OCI-LY7 (cell line): ENCODE measurements around the gene KRT12. TPM values are rescaled to one million over a fixed set of nuclear protein-coding genes. Genes with fewer than 3 reads are reported as not detected.

Source experiments
- BruUV-seq: library from RNA; stranded (reverse); fragments of 400-500 nt; replicated peaks from 2 replicates; lab custom pipeline; 2021; lab: Mats Ljungman, UMichigan
- CTCF ChIA-PET: fragments of 300-600 bp; sonication (Branson Sonifier 250); formaldehyde crosslinking; loops from one replicate; lab custom pipeline; 2022; ENCODE audit warnings: antibody characterized with exemption; ENCODE audit not compliant: unreplicated experiment; lab: Charles Lee
- POLR2A ChIA-PET: fragments of 300-600 bp; sonication (Branson Sonifier 250); formaldehyde crosslinking; loops from one replicate; lab custom pipeline; 2022; ENCODE audit warnings: antibody characterized with exemption; lab: Charles Lee
- DNase-seq: peaks from one replicate; pipeline ENCODE4 v3.0.0-alpha.2; 2015; ENCODE audit warnings: low spot score
- H2AFZ ChIP-seq: fragments of 200-600 bp; sonication (generic), shearing (Covaris generic); 2 replicates; pipeline ENCODE4 v1.6.1; 2014; ENCODE audit warnings: mild to moderate bottlenecking, antibody characterized with exemption, low read length, moderate library complexity
- H3K27ac ChIP-seq: fragments of 200-600 bp; sonication (generic); 2 replicates; pipeline ENCODE4 v1.5.1; 2014; ENCODE audit warnings: mixed run types, low read depth, mild to moderate bottlenecking, moderate library complexity, low read length, inconsistent platforms; ENCODE audit not compliant: poor library complexity, severe bottlenecking
- H3K36me3 ChIP-seq: fragments of 200-600 bp; sonication (generic); 2 replicates; pipeline ENCODE4 v1.6.1; 2014; ENCODE audit warnings: mild to moderate bottlenecking, antibody characterized with exemption, low read length, moderate library complexity, mixed read lengths; ENCODE audit not compliant: insufficient read depth
- H3K4me1 ChIP-seq: fragments of 200-600 bp; sonication (generic); 2 replicates; pipeline ENCODE4 v1.5.1; 2014; ENCODE audit warnings: mild to moderate bottlenecking, low read length; ENCODE audit not compliant: insufficient read depth, poor library complexity, severe bottlenecking
- H3K4me2 ChIP-seq: fragments of 200-600 bp; sonication (generic); 2 replicates; pipeline ENCODE4 v1.6.1; 2014; ENCODE audit warnings: mild to moderate bottlenecking, low read length
- H3K4me3 ChIP-seq: fragments of 200-600 bp; sonication (generic); 2 replicates; pipeline ENCODE4 v1.5.1; 2014; ENCODE audit warnings: mild to moderate bottlenecking, low read depth, low read length; ENCODE audit not compliant: poor library complexity, severe bottlenecking
- H3K79me2 ChIP-seq: fragments of 200-600 bp; sonication (generic); 2 replicates; pipeline ENCODE4 v1.6.1; 2016; ENCODE audit warnings: low read depth, mild to moderate bottlenecking, low read length, moderate library complexity, mixed read lengths; ENCODE audit not compliant: insufficient read depth
- H3K9me2 ChIP-seq: fragments of 200-600 bp; sonication (generic); 2 replicates; pipeline ENCODE4 v1.6.1; 2016; ENCODE audit warnings: mild to moderate bottlenecking, low read length, mixed read lengths; ENCODE audit not compliant: insufficient read depth
- H3K9me3 ChIP-seq: fragments of 200-600 bp; sonication (generic); 2 replicates; pipeline ENCODE4 v1.6.1; 2014; ENCODE audit warnings: mild to moderate bottlenecking, mixed run types, low read length, mixed read lengths
- H4K20me1 ChIP-seq: fragments of 200-600 bp; sonication (generic); 2 replicates; pipeline ENCODE4 v1.6.1; 2014; ENCODE audit warnings: mild to moderate bottlenecking, antibody characterized with exemption, low read length, moderate library complexity, mixed read lengths; ENCODE audit not compliant: insufficient read depth
- EZH2phosphoT487 ChIP-seq: fragments of 200-600 bp; sonication (generic); IDR thresholded peaks from 2 replicates; pipeline ENCODE4 v1.6.1; 2018; ENCODE audit warnings: low read depth, borderline replicate concordance, mild to moderate bottlenecking, mixed run types, antibody characterized with exemption, low read length, moderate library complexity, mixed read lengths
- intact Hi-C: fragments of 100-400 bp; cut with micrococcal nuclease; formaldehyde crosslinking; loops from one replicate; pipeline ENCODE4 v1.10.0; 2022; ENCODE audit not compliant: unreplicated experiment
- total RNA-seq, 2 experiments: library from RNA; depleted of rRNA in 1 of 2; stranded (reverse); fragments of >200 nt in 1 of 2; shearing (Covaris generic) in 1 of 2; gene quantifications; 2 replicates each; pipeline ENCODE4 v1.2.3, GENCODE V29; 2014 to 2022
- TF ChIP-seq, protein P1 (sequence below): fragments of 200-600 bp; sonication (generic); conservative IDR thresholded peaks from 2 replicates; pipeline ENCODE4 v1.5.1; 2014; ENCODE audit warnings: mild to moderate bottlenecking, antibody characterized with exemption, low read length, moderate library complexity, mixed read lengths

Gene KRT12
- total RNA-seq, 2 experiments from 2014 or later = not detected

DNA sequence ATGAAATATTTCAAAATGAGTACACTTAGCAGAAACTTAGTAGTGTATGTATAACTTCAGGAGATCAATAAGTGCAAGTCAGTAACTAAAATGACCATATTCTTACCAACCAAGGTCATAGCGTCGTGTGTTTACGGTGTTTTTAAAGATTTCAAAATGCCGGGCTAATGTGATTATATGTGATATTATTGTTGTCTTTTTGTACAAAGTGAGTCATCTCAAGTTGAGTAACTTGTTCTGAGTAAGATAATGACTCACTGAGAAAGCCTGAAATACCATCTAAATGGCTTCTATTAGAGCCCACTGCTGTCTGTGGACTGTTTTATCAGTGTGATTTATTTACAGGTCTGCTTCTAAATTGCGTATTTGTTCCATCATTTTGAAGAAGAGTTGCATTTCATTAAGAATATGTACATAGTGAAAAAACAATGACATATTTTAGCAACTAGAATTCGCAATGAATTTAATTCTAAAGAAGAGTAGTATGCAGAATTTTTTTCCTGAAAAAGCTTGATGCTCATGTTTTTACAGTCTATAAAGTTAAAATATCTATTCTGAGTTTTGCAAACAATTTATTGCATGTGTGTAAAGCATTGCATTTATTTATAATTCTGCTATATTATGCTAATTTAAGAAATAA, 12.7 kb downstream of the KRT12 start:
- H2AFZ ChIP-seq = no peak overlapping the region
- H3K27ac ChIP-seq = no peak overlapping the region
- no peaks in the 10 kb centered on the region for H3K4me1 ChIP-seq
- CTCF ChIA-PET = no interaction called here
- no peak overlapping the region for H3K4me2 ChIP-seq
- no peaks in the 10 kb centered on the region for H4K20me1 ChIP-seq
- H3K4me3 ChIP-seq = no peak overlapping the region
- BruUV-seq = no TSS peak
- no peaks in the 10 kb centered on the region for H3K9me2 ChIP-seq
- POLR2A ChIA-PET = no interaction called here
- H3K9me3 ChIP-seq = no peaks in the 10 kb centered on the region
- intact Hi-C loops = no loop called here
- H3K36me3 ChIP-seq = no peaks in the 10 kb centered on the region
- H3K79me2 ChIP-seq = no peaks in the 10 kb centered on the region
- DNase-seq = no peak
- no peak for TF ChIP-seq EZH2phosphoT487
- TF ChIP-seq, protein P1, sequence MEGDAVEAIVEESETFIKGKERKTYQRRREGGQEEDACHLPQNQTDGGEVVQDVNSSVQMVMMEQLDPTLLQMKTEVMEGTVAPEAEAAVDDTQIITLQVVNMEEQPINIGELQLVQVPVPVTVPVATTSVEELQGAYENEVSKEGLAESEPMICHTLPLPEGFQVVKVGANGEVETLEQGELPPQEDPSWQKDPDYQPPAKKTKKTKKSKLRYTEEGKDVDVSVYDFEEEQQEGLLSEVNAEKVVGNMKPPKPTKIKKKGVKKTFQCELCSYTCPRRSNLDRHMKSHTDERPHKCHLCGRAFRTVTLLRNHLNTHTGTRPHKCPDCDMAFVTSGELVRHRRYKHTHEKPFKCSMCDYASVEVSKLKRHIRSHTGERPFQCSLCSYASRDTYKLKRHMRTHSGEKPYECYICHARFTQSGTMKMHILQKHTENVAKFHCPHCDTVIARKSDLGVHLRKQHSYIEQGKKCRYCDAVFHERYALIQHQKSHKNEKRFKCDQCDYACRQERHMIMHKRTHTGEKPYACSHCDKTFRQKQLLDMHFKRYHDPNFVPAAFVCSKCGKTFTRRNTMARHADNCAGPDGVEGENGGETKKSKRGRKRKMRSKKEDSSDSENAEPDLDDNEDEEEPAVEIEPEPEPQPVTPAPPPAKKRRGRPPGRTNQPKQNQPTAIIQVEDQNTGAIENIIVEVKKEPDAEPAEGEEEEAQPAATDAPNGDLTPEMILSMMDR = no peak

DNA sequence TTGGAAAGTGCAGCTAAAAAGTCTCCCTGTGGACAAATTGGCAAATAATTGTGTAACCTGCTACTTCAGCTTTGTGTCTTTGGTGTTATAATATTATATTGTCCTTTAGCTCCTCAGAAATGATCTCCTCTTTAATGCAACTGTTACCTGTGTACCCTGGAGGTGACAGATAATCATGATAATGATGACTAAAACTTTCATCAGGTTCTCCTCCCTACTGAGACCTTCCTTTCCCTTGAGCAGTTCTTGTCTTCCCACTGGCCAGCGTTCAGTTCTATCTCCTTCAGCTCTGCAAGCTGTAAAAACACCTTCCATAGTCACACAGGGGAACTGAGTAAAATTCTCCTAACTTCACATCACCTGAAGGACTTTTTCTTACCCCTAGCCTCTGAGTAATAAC, 14.7 kb downstream of the KRT12 start:
- Histone ChIP-seq H3K79me2 (no peaks in the 10 kb centered on the region), H3K4me2 (no peak overlapping the region), H3K4me1 (no peaks in the 10 kb centered on the region), H3K27ac (no peak overlapping the region), H4K20me1 (no peaks in the 10 kb centered on the region), H3K9me2 (no peaks in the 10 kb centered on the region), H2AFZ (no peak overlapping the region), H3K9me3 (no peaks in the 10 kb centered on the region), H3K36me3 (no peaks in the 10 kb centered on the region), H3K4me3 (no peak overlapping the region)
- CTCF ChIA-PET = no interaction called here
- POLR2A ChIA-PET = no interaction called here
- TF ChIP-seq, protein P1 = no peak
- no peak for TF ChIP-seq EZH2phosphoT487
- DNase-seq = no peak
- intact Hi-C loops = no loop called here
- BruUV-seq = no TSS peak

DNA sequence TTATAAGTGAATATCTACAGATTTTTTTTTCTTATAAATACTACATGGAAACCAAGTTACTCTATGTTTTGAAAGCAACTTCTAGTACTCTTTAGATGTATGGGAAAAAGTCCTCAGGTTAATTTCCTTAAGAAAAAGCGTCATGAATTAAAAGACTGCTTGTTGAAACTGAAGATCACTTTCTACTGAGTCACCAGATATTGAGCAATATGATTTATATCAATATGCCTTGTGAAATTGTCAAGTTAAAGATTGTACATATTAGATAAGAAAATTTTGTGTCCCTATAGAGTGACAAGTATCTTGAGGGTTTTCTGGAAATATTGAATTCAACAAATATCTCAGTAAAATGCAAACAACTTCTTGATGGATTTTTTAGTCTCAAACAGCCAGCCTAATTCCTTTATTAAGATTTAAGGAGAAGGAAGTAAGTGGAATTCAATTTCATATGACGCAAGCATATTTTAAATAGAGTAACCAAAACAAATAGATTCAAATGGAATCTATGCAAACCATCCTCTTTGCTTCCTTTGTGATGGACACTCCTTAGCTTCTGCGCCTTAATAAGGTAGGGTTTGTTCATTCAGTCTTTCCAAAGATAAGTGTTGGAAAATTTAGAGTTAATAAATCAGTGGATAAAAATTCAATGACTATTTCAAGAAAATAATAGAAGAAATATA, 16.6 kb downstream of the KRT12 start:
- CTCF ChIA-PET = no interaction called here
- Histone ChIP-seq H4K20me1 (no peaks in the 10 kb centered on the region), H3K79me2 (no peaks in the 10 kb centered on the region), H2AFZ (no peak overlapping the region), H3K4me1 (no peaks in the 10 kb centered on the region), H3K36me3 (no peaks in the 10 kb centered on the region), H3K4me3 (no peak overlapping the region), H3K27ac (no peak overlapping the region), H3K4me2 (no peak overlapping the region), H3K9me2 (no peaks in the 10 kb centered on the region), H3K9me3 (no peaks in the 10 kb centered on the region)
- TF ChIP-seq EZH2phosphoT487 = no peak
- TF ChIP-seq, protein P1 = no peak
- intact Hi-C loops = no loop called here
- POLR2A ChIA-PET = no interaction called here
- no TSS peak for BruUV-seq
- DNase-seq = no peak
